Neural cell (in vitro differentiated cells): ENCODE data around the gene RGS6. TPM values are rescaled to one million over a fixed set of nuclear protein-coding genes. Genes with fewer than 3 reads are reported as not detected.

Source experiments
- H2AFZ ChIP-seq: fragments of 200-600, 300-800 bp; sonication (generic), shearing (Covaris generic); 2 replicates; pipeline ENCODE4 v1.6.0; 2014; ENCODE audit warnings: low read depth, mild to moderate bottlenecking, antibody characterized with exemption, low read length, moderate library complexity
- H3F3A ChIP-seq: fragments of 200-600 bp; shearing (Covaris generic); 2 replicates; pipeline ENCODE4 v1.6.1; 2016; ENCODE audit warnings: mild to moderate bottlenecking, moderate library complexity, mixed read lengths, antibody characterized with exemption, low read length; ENCODE audit not compliant: insufficient read depth, poor library complexity, severe bottlenecking
- H3K27ac ChIP-seq: fragments of 200-600, 300-800 bp; sonication (generic), shearing (Covaris generic); 2 replicates; pipeline ENCODE4 v1.5.1; 2014; ENCODE audit warnings: mild to moderate bottlenecking, low read length, moderate library complexity
- H3K27me3 ChIP-seq: fragments of 300-800, 200-600 bp; sonication (generic), shearing (Covaris generic); 2 replicates; pipeline ENCODE4 v1.6.0; 2014; ENCODE audit warnings: mild to moderate bottlenecking, low read depth, low read length, moderate library complexity; ENCODE audit not compliant: insufficient read depth
- H3K36me3 ChIP-seq: fragments of 300-800, 200-600 bp; sonication (generic), shearing (Covaris generic); 2 replicates; pipeline ENCODE4 v1.5.1; 2014; ENCODE audit warnings: mild to moderate bottlenecking, antibody characterized with exemption, low read length, moderate library complexity; ENCODE audit not compliant: insufficient read depth
- H3K4me2 ChIP-seq: fragments of 300-800, 200-600 bp; sonication (generic), shearing (Covaris generic); 2 replicates; pipeline ENCODE4 v1.6.0; 2014; ENCODE audit warnings: mild to moderate bottlenecking, low read length
- H3K4me3 ChIP-seq: fragments of 300-800, 200-600 bp; sonication (generic), shearing (Covaris generic); 2 replicates; pipeline ENCODE4 v1.5.1; 2014; ENCODE audit warnings: mild to moderate bottlenecking, low read length, moderate library complexity
- H3K79me2 ChIP-seq: fragments of 200-600 bp; shearing (Covaris generic); replicated peaks from 2 replicates; pipeline ENCODE4 v1.6.0; 2014; ENCODE audit warnings: mild to moderate bottlenecking, low read length, moderate library complexity; ENCODE audit not compliant: insufficient read depth
- H3K9ac ChIP-seq: fragments of 300-800, 200-600 bp; sonication (generic), shearing (Covaris generic); 2 replicates; pipeline ENCODE4 v1.6.1; 2016; ENCODE audit warnings: mild to moderate bottlenecking, low read length, mixed read lengths
- H3K9me2 ChIP-seq: fragments of 200-600 bp; shearing (Covaris generic); 2 replicates; pipeline ENCODE4 v1.6.1; 2016; ENCODE audit warnings: mild to moderate bottlenecking, low read length, mixed read lengths; ENCODE audit not compliant: insufficient read depth
- H3K9me3 ChIP-seq: fragments of 200-600, 300-800 bp; sonication (generic), shearing (Covaris generic); 2 replicates; pipeline ENCODE4 v1.6.1; 2016; ENCODE audit warnings: mild to moderate bottlenecking, mixed run types, low read length, moderate library complexity, mixed read lengths
- H4K20me1 ChIP-seq: fragments of 200-600 bp; shearing (Covaris generic); 2 replicates; pipeline ENCODE4 v1.6.1; 2016; ENCODE audit warnings: mild to moderate bottlenecking, mixed run types; ENCODE audit not compliant: insufficient read depth
- EP300 ChIP-seq: fragments of 450-650 bp; conservative IDR thresholded peaks from 2 replicates; pipeline ENCODE4 v1.6.1; 2014; ENCODE audit warnings: antibody characterized with exemption, mild to moderate bottlenecking, moderate library complexity; ENCODE audit not compliant: poor library complexity, severe bottlenecking
- EZH2 ChIP-seq: fragments of 200-600, 300-800 bp; shearing (Covaris generic), sonication (generic); IDR thresholded peaks from 2 replicates; pipeline ENCODE4 v1.6.1; 2014; ENCODE audit warnings: antibody characterized with exemption, low read length, borderline replicate concordance, mild to moderate bottlenecking; ENCODE audit not compliant: insufficient read depth, poor library complexity, severe bottlenecking
- MXI1 ChIP-seq: fragments of 450-650 bp; conservative IDR thresholded peaks from 2 replicates; pipeline ENCODE4 v1.6.1; 2014; ENCODE audit warnings: antibody characterized with exemption, mild to moderate bottlenecking; ENCODE audit not compliant: poor library complexity, severe bottlenecking
- POLR2AphosphoS5 ChIP-seq: IDR thresholded peaks from 2 replicates; pipeline ENCODE4 v1.6.1; 2012
- RAD21 ChIP-seq: fragments of 450-650 bp; conservative IDR thresholded peaks from 2 replicates; pipeline ENCODE4 v1.6.1; 2014; ENCODE audit warnings: antibody characterized with exemption, mild to moderate bottlenecking, moderate library complexity
- SMC3 ChIP-seq: fragments of 450-650 bp; conservative IDR thresholded peaks from 2 replicates; pipeline ENCODE4 v1.6.1; 2014; ENCODE audit warnings: antibody characterized with exemption, mild to moderate bottlenecking, moderate library complexity; ENCODE audit not compliant: poor library complexity
- TAF1 ChIP-seq: IDR thresholded peaks from 2 replicates; pipeline ENCODE4 v1.6.1; 2012; ENCODE audit warnings: low read depth
- polyA plus RNA-seq: library from polyadenylated mRNA; depleted of rRNA; stranded (reverse); fragments of >200 nt; gene quantifications from 2 replicates; pipeline ENCODE4 v1.2.3, GENCODE V29; 2014
- TF ChIP-seq, protein P1 (sequence below): IDR thresholded peaks from 2 replicates; pipeline ENCODE4 v1.6.1; 2012; ENCODE audit warnings: borderline replicate concordance
- TF ChIP-seq, protein P2 (sequence below): fragments of 450-650 bp; IDR thresholded peaks from 2 replicates; pipeline ENCODE4 v1.5.1; 2014; ENCODE audit warnings: antibody characterized with exemption, mild to moderate bottlenecking, moderate library complexity; ENCODE audit not compliant: poor library complexity, severe bottlenecking

Gene RGS6
- polyA plus RNA-seq, 1 donor from 2014 or later: 7.3 TPM

DNA sequence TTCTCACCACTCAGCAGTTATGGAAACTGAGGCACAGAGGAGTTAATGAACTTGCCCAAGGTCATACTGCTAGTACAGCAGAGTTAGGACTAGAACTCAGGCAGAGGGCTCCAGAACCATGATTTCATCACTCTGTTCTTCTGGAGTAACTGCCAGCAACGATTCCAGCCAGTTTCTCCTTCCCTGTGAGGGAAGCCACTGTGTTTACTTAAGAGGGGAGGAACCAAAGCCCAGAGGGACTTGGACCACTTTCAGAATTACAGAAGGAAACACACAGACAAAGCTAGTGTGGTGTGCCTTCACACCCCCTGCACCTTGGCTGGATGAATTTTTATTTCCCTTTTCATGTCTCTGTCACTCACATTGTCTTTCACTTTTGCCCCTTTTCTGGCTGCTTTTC lies 563.4 kb downstream of the RGS6 start:
- no peaks in the 10 kb centered on the region for H3K36me3 ChIP-seq
- TF ChIP-seq EP300: no peak
- H3K27ac ChIP-seq: no peak overlapping the region
- H3K9ac ChIP-seq: no peak overlapping the region
- no peaks in the 10 kb centered on the region for H3K9me3 ChIP-seq
- H3K4me3 ChIP-seq: no peak overlapping the region
- H2AFZ ChIP-seq: no peak overlapping the region
- no peaks in the 10 kb centered on the region for H3K9me2 ChIP-seq
- no peaks in the 10 kb centered on the region for H3K27me3 ChIP-seq
- no peak overlapping the region for H3K4me2 ChIP-seq
- H4K20me1 ChIP-seq: no peaks in the 10 kb centered on the region
- no peaks in the 10 kb centered on the region for H3K79me2 ChIP-seq
- no peaks in the 10 kb centered on the region for H3F3A ChIP-seq

DNA sequence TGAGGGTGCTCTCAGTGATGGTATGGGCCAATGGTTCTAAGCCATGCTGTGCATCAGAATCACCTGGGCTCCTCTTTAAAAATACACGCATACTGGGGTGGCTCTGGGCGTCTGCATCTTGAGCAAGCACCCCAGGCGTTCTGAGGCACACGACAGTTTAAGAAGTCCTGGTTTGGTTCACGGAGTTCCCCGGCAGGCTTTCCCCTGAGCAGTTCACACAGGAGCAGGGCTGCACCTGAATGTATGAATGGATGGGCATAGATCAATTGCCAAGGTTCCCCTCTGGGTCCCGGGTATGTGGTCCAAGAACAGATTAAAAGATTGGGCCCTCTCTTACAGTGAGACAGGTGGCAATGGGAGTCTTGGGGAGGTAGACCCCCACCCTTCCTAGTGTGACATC lies 566.4 kb downstream of the RGS6 start:
- no peaks in the 10 kb centered on the region for H4K20me1 ChIP-seq
- no peak overlapping the region for H3K4me3 ChIP-seq
- H3K79me2 ChIP-seq: no peaks in the 10 kb centered on the region
- no peaks in the 10 kb centered on the region for H3K9me2 ChIP-seq
- H3K9ac ChIP-seq: no peak overlapping the region
- no peak overlapping the region for H3K4me2 ChIP-seq
- H3K36me3 ChIP-seq: no peaks in the 10 kb centered on the region
- no peak overlapping the region for H2AFZ ChIP-seq
- TF ChIP-seq SMC3: no peak
- TF ChIP-seq, protein P1, sequence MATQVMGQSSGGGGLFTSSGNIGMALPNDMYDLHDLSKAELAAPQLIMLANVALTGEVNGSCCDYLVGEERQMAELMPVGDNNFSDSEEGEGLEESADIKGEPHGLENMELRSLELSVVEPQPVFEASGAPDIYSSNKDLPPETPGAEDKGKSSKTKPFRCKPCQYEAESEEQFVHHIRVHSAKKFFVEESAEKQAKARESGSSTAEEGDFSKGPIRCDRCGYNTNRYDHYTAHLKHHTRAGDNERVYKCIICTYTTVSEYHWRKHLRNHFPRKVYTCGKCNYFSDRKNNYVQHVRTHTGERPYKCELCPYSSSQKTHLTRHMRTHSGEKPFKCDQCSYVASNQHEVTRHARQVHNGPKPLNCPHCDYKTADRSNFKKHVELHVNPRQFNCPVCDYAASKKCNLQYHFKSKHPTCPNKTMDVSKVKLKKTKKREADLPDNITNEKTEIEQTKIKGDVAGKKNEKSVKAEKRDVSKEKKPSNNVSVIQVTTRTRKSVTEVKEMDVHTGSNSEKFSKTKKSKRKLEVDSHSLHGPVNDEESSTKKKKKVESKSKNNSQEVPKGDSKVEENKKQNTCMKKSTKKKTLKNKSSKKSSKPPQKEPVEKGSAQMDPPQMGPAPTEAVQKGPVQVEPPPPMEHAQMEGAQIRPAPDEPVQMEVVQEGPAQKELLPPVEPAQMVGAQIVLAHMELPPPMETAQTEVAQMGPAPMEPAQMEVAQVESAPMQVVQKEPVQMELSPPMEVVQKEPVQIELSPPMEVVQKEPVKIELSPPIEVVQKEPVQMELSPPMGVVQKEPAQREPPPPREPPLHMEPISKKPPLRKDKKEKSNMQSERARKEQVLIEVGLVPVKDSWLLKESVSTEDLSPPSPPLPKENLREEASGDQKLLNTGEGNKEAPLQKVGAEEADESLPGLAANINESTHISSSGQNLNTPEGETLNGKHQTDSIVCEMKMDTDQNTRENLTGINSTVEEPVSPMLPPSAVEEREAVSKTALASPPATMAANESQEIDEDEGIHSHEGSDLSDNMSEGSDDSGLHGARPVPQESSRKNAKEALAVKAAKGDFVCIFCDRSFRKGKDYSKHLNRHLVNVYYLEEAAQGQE: no peak
- TF ChIP-seq MXI1: no peak
- no peak for TF ChIP-seq TAF1
- no peak for TF ChIP-seq RAD21
- TF ChIP-seq, protein P2, sequence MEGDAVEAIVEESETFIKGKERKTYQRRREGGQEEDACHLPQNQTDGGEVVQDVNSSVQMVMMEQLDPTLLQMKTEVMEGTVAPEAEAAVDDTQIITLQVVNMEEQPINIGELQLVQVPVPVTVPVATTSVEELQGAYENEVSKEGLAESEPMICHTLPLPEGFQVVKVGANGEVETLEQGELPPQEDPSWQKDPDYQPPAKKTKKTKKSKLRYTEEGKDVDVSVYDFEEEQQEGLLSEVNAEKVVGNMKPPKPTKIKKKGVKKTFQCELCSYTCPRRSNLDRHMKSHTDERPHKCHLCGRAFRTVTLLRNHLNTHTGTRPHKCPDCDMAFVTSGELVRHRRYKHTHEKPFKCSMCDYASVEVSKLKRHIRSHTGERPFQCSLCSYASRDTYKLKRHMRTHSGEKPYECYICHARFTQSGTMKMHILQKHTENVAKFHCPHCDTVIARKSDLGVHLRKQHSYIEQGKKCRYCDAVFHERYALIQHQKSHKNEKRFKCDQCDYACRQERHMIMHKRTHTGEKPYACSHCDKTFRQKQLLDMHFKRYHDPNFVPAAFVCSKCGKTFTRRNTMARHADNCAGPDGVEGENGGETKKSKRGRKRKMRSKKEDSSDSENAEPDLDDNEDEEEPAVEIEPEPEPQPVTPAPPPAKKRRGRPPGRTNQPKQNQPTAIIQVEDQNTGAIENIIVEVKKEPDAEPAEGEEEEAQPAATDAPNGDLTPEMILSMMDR: no peak
- TF ChIP-seq EZH2: no peak
- TF ChIP-seq EP300: no peak
- no peak for TF ChIP-seq POLR2AphosphoS5
- no peak overlapping the region for H3K27ac ChIP-seq
- no peaks in the 10 kb centered on the region for H3K27me3 ChIP-seq
- H3F3A ChIP-seq: no peaks in the 10 kb centered on the region
- H3K9me3 ChIP-seq: no peaks in the 10 kb centered on the region

DNA sequence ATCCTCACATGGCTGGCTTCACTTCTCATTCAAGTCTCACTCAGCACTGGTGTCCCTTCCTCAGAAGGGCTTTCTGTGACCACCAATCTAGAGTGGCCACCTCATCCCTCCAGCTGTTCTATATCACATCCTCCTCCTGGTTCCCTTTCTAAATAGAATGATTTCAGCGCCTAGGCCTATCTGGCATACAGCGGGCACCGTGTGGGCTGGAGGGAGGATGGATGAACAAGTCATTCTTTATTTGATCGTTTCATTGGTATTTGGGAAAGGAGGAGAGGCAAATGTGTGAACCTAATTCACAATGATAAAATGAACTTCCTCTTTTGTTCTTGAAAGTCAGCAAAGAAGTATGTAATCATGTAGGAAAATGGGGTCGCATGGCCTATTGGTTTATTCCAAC lies 567.5 kb downstream of the RGS6 start:
- no peaks in the 10 kb centered on the region for H3K36me3 ChIP-seq
- TF ChIP-seq EZH2 (no peak), EP300 (no peak), TAF1 (no peak), RAD21 (no peak), MXI1 (no peak), SMC3 (no peak), POLR2AphosphoS5 (no peak)
- TF ChIP-seq, protein P1: no peak
- TF ChIP-seq, protein P2: no peak
- no peak overlapping the region for H3K9ac ChIP-seq
- H4K20me1 ChIP-seq: no peaks in the 10 kb centered on the region
- H3F3A ChIP-seq: no peaks in the 10 kb centered on the region
- H3K9me3 ChIP-seq: no peaks in the 10 kb centered on the region
- H3K4me2 ChIP-seq: no peak overlapping the region
- no peaks in the 10 kb centered on the region for H3K9me2 ChIP-seq
- H3K79me2 ChIP-seq: no peaks in the 10 kb centered on the region
- H3K27me3 ChIP-seq: no peaks in the 10 kb centered on the region
- H3K27ac ChIP-seq: no peak overlapping the region
- no peak overlapping the region for H2AFZ ChIP-seq
- H3K4me3 ChIP-seq: no peak overlapping the region
